ENCODE results near the gene DEFB116. TPM values are rescaled to one million over a fixed set of nuclear protein-coding genes. Genes with fewer than 3 reads are reported as not detected.

Gene DEFB116

DNA sequence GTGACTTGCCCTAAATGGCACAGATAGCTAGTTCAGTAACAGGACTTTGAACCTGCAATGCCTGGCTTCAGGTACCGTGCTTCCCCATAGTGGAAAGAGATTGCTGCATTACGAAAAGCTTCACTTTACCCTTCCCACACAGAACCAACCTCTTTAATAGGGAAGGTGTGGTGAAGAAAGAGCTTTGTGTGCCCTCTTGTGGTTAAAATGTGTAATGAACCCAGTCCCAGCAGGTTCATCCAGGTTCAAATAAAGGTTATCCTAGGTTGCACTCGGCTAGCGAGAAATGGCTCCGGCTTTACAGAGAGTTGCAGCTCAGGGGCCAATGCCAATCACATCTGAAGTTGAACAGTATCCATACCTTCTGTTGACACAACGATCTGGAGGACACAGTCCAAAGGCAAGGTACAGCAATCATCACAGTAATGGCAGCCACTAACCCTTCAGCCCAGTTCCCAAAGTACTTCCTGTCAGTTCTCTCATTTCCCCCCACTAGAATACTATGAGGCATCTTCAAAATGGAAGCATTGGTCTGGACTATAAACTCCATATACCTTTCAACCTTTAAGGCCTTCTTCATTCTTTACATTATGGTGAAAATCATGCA is 48.0 kb downstream of the DEFB116 start:
- Histone ChIP-seq H4K8ac (ENCODE audit: low read length) (no peak overlapping the region), H3K27ac (ENCODE audit: low read length, poor library complexity, severe bottlenecking) (no peak overlapping the region), H3K27me3 (ENCODE audit: control insufficient read depth in 1 of 2, insufficient read depth in 1 of 2, low read length in 2 of 2) (no peaks in the 10 kb centered on the region), H3K4ac (ENCODE audit: low read depth in 1 of 2, low read length in 2 of 2) (no peak overlapping the region), H2BK15ac (ENCODE audit: low read depth, poor library complexity, severe bottlenecking) (no peak overlapping the region), H3K4me2 (ENCODE audit: low read length, poor library complexity, severe bottlenecking) (no peak overlapping the region), H4K91ac (ENCODE audit: low read length) (no peak overlapping the region), H2BK5ac (ENCODE audit: low read depth, low read length, poor library complexity, severe bottlenecking) (no peak overlapping the region), H2BK120ac (ENCODE audit: low read depth, low read length) (no peak overlapping the region), H3K18ac (ENCODE audit: low read depth in 1 of 2, low read length in 2 of 2) (no peak overlapping the region), H3K9me3 (ENCODE audit: control insufficient read depth, low read length) (no peaks in the 10 kb centered on the region), H3K14ac (ENCODE audit: low read length in 2 of 2) (no peak overlapping the region), H3K79me1 (replicated peaks; ENCODE audit: low read length, poor library complexity, severe bottlenecking) (no peaks in the 10 kb centered on the region), H3K4me3 (ENCODE audit: insufficient read depth in 1 of 2, low read depth in 1 of 2, low read length in 2 of 2) (no peak overlapping the region), H3K4me1 (ENCODE audit: control insufficient read depth, insufficient read depth, low read depth, low read length) (no peaks in the 10 kb centered on the region), H3K9ac (ENCODE audit: low read length) (no peak overlapping the region), H2AK5ac (ENCODE audit: low read length, severe bottlenecking) (no peak overlapping the region), H2AFZ (ENCODE audit: low read depth, low read length) (no peak overlapping the region), H3K23ac (ENCODE audit: low read length in 2 of 2) (no peak overlapping the region), H3K36me3 (ENCODE audit: control insufficient read depth in 1 of 2, insufficient read depth in 2 of 2, low read depth in 1 of 2, low read length in 2 of 2) (no peaks in the 10 kb centered on the region), H2BK12ac (ENCODE audit: low read length in 2 of 2) (no peak overlapping the region)
- 61% methylated on average over 5 of the region's 6 CpGs for WGBS
- no peak for DNase-seq

DNA sequence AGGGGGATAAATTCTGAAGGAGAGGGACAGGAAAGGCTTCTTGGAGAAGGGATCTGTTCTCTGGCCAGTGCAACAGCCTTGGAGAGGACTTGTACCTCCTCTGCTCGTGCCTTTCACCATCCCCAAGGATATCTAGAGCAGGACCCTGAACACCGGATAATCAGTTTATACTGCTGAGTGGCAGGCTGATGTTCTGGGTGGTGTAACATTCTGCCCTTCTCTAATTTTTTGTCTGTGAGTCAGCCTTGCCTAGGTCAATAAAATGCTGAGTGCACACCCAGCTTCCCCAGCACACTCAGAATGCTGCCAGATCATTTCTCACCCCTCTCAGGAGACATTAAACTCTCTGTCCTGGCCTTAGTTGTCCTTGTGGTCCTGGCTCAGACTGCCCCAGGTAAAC is 51.0 kb downstream of the DEFB116 start, which contains the start of gene DEFB115:
TSS of gene DEFB115 (plus strand) at position 301 of the 400 bp plus-strand sequence. CDS start at position 301, 0 bp downstream.
- Histone ChIP-seq H3K14ac (ENCODE audit: low read length in 2 of 2) (no peak within 1 kb of the TSS), H2AK5ac (ENCODE audit: low read length, severe bottlenecking) (no peak within 1 kb of the TSS), H3K9me3 (ENCODE audit: control insufficient read depth, low read length) (no peaks in the 10 kb centered on the region), H2BK12ac (ENCODE audit: low read length in 2 of 2) (no peak within 1 kb of the TSS), H3K9ac (ENCODE audit: low read length) (no peak within 1 kb of the TSS), H4K8ac (ENCODE audit: low read length) (no peak within 1 kb of the TSS), H3K4me1 (ENCODE audit: control insufficient read depth, insufficient read depth, low read depth, low read length) (no peaks in the 10 kb centered on the region), H3K4ac (ENCODE audit: low read depth in 1 of 2, low read length in 2 of 2) (no peak within 1 kb of the TSS), H3K18ac (ENCODE audit: low read depth in 1 of 2, low read length in 2 of 2) (no peak within 1 kb of the TSS), H3K27ac (ENCODE audit: low read length, poor library complexity, severe bottlenecking) (no peak within 1 kb of the TSS), H3K79me1 (replicated peaks; ENCODE audit: low read length, poor library complexity, severe bottlenecking) (no peaks in the 10 kb centered on the region), H2BK15ac (ENCODE audit: low read depth, poor library complexity, severe bottlenecking) (no peak within 1 kb of the TSS), H2AFZ (ENCODE audit: low read depth, low read length) (no peak within 1 kb of the TSS), H3K36me3 (ENCODE audit: control insufficient read depth in 1 of 2, insufficient read depth in 2 of 2, low read depth in 1 of 2, low read length in 2 of 2) (no peaks in the 10 kb centered on the region), H3K4me3 (ENCODE audit: insufficient read depth in 1 of 2, low read depth in 1 of 2, low read length in 2 of 2) (no peak within 1 kb of the TSS), H4K91ac (ENCODE audit: low read length) (no peak within 1 kb of the TSS), H2BK120ac (ENCODE audit: low read depth, low read length) (no peak within 1 kb of the TSS), H3K27me3 (ENCODE audit: control insufficient read depth in 1 of 2, insufficient read depth in 1 of 2, low read length in 2 of 2) (no peaks in the 10 kb centered on the region), H3K23ac (ENCODE audit: low read length in 2 of 2) (no peak within 1 kb of the TSS), H3K4me2 (ENCODE audit: low read length, poor library complexity, severe bottlenecking) (no peak within 1 kb of the TSS), H2BK5ac (ENCODE audit: low read depth, low read length, poor library complexity, severe bottlenecking) (no peak within 1 kb of the TSS)
- no peak for DNase-seq
- WGBS, result 100% methylated on average over 1 of the region's 2 CpGs

DNA sequence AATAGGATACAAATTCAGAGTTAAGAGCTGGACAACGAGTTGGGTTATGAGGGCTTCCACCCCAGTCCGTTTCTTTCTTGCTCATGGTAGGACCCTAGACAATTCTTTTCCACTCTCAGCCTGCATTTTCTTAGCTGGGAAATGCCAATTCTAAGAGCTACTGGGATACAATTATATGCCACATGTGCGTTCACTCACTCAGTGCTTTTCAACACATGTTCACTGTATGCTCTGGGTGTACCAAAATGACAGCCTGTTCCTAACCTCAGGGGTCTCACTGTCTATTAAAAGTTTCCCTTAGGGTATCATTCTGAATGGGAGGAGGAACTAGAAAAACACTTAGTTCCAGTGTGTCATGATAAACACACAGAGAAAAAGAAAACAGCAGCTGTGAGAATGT is 51.4 kb downstream of the DEFB116 start:
- Histone ChIP-seq H3K4me2 (ENCODE audit: low read length, poor library complexity, severe bottlenecking) (no peak overlapping the region), H3K9ac (ENCODE audit: low read length) (no peak overlapping the region), H3K36me3 (ENCODE audit: control insufficient read depth in 1 of 2, insufficient read depth in 2 of 2, low read depth in 1 of 2, low read length in 2 of 2) (no peaks in the 10 kb centered on the region), H3K4me3 (ENCODE audit: insufficient read depth in 1 of 2, low read depth in 1 of 2, low read length in 2 of 2) (no peak overlapping the region), H3K18ac (ENCODE audit: low read depth in 1 of 2, low read length in 2 of 2) (no peak overlapping the region), H3K27me3 (ENCODE audit: control insufficient read depth in 1 of 2, insufficient read depth in 1 of 2, low read length in 2 of 2) (no peaks in the 10 kb centered on the region), H3K79me1 (replicated peaks; ENCODE audit: low read length, poor library complexity, severe bottlenecking) (no peaks in the 10 kb centered on the region), H3K4me1 (ENCODE audit: control insufficient read depth, insufficient read depth, low read depth, low read length) (no peaks in the 10 kb centered on the region), H2AFZ (ENCODE audit: low read depth, low read length) (no peak overlapping the region), H2BK15ac (ENCODE audit: low read depth, poor library complexity, severe bottlenecking) (no peak overlapping the region), H2BK120ac (ENCODE audit: low read depth, low read length) (no peak overlapping the region), H4K91ac (ENCODE audit: low read length) (no peak overlapping the region), H3K14ac (ENCODE audit: low read length in 2 of 2) (no peak overlapping the region), H3K9me3 (ENCODE audit: control insufficient read depth, low read length) (no peaks in the 10 kb centered on the region), H3K23ac (ENCODE audit: low read length in 2 of 2) (no peak overlapping the region), H3K27ac (ENCODE audit: low read length, poor library complexity, severe bottlenecking) (no peak overlapping the region), H3K4ac (ENCODE audit: low read depth in 1 of 2, low read length in 2 of 2) (no peak overlapping the region), H4K8ac (ENCODE audit: low read length) (no peak overlapping the region), H2BK12ac (ENCODE audit: low read length in 2 of 2) (no peak overlapping the region), H2AK5ac (ENCODE audit: low read length, severe bottlenecking) (no peak overlapping the region), H2BK5ac (ENCODE audit: low read depth, low read length, poor library complexity, severe bottlenecking) (no peak overlapping the region)
- WGBS, result 45% methylated on average over 3 of the region's 3 CpGs
- DNase-seq, result no peak

Small RNA genes within 50 kb of the gene (small RNA-seq; reads per million reads assigned to genes)
- not detected for gene RNA5SP480 (ENCODE audit: low read depth)

Data from mesenchymal stem cell (in vitro differentiated cells and primary cell).